Gastroesophageal sphincter (tissue), 3 donors: ENCODE measurements around the gene ATAD3B.

ENCODE experiments used
- POLR2A ChIP-seq, 2 donors: fragments of 450-650 bp; IDR thresholded peaks; one replicate each; pipeline ENCODE4 v1.6.1; 2017; ENCODE audit warnings: antibody characterized with exemption in 2 of 2, mild to moderate bottlenecking in 2 of 2, moderate library complexity in 1 of 2
- TF ChIP-seq, protein P1 (sequence below), 4 experiments: fragments of 200-600 bp in 2 of 4; fragments of 450-650 bp in 2 of 4; sonication (generic) in 1 of 4; IDR thresholded peaks; one replicate each; pipeline ENCODE4 v1.5.1; 2017 to 2019; ENCODE audit warnings: antibody characterized with exemption in 4 of 4, mild to moderate bottlenecking in 2 of 4, moderate library complexity in 2 of 4

DNA sequence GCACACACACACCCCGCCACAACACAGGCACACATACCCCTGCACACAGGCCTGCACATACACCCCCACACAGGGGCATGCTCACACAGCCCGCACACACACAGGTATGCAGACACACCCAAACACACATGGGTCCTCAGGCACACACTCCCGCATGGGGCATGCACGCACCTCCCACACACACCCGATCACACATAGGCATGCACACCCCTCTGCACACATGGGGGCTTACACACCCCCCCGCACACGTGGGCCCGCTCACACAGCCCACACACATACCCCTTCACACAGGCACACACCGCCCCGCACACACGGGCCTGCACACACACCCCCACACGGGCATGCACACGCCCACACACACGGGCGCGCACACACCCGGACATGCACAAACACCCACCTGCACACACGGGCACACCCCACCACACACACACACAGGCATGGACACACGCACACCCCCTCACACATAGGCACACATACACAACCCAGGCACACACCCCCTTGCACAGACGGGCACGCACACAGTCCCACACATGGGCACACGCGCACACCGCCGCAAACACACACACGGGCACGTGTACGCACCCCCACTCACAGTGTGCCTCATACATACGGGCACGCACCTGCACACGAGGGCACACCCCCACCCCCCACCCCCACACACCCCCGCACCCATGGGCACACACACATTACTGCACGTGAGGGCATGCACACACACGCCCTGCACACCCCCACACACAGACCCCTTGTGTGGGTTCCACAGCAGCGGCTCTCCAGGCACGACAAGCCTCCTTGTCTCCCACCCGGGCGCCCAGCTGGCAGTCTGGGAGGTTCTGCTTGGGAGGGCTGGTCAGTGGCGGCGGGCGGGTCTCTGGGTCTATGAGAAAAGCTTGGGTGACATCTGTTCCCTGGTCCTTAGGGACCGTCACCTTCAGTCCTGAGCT, 8.3 kb downstream of the ATAD3B start:
- TF ChIP-seq, protein P1, sequence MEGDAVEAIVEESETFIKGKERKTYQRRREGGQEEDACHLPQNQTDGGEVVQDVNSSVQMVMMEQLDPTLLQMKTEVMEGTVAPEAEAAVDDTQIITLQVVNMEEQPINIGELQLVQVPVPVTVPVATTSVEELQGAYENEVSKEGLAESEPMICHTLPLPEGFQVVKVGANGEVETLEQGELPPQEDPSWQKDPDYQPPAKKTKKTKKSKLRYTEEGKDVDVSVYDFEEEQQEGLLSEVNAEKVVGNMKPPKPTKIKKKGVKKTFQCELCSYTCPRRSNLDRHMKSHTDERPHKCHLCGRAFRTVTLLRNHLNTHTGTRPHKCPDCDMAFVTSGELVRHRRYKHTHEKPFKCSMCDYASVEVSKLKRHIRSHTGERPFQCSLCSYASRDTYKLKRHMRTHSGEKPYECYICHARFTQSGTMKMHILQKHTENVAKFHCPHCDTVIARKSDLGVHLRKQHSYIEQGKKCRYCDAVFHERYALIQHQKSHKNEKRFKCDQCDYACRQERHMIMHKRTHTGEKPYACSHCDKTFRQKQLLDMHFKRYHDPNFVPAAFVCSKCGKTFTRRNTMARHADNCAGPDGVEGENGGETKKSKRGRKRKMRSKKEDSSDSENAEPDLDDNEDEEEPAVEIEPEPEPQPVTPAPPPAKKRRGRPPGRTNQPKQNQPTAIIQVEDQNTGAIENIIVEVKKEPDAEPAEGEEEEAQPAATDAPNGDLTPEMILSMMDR (IDR thresholded peaks at IDR 0.05): no peak
- no peak for TF ChIP-seq POLR2A (IDR thresholded peaks at IDR 0.05)
